GM21737 (cell line): ENCODE data around the gene SFRP2.

ENCODE experiments used
- ATAC-seq: cut with Tn5 transposase; IDR thresholded peaks from one replicate; pipeline ENCODE4 v1.9.1; 2021; ENCODE audit warnings: mild to moderate bottlenecking, moderate library complexity; ENCODE audit not compliant: unreplicated experiment

Gene SFRP2, protein sequence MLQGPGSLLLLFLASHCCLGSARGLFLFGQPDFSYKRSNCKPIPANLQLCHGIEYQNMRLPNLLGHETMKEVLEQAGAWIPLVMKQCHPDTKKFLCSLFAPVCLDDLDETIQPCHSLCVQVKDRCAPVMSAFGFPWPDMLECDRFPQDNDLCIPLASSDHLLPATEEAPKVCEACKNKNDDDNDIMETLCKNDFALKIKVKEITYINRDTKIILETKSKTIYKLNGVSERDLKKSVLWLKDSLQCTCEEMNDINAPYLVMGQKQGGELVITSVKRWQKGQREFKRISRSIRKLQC

DNA sequence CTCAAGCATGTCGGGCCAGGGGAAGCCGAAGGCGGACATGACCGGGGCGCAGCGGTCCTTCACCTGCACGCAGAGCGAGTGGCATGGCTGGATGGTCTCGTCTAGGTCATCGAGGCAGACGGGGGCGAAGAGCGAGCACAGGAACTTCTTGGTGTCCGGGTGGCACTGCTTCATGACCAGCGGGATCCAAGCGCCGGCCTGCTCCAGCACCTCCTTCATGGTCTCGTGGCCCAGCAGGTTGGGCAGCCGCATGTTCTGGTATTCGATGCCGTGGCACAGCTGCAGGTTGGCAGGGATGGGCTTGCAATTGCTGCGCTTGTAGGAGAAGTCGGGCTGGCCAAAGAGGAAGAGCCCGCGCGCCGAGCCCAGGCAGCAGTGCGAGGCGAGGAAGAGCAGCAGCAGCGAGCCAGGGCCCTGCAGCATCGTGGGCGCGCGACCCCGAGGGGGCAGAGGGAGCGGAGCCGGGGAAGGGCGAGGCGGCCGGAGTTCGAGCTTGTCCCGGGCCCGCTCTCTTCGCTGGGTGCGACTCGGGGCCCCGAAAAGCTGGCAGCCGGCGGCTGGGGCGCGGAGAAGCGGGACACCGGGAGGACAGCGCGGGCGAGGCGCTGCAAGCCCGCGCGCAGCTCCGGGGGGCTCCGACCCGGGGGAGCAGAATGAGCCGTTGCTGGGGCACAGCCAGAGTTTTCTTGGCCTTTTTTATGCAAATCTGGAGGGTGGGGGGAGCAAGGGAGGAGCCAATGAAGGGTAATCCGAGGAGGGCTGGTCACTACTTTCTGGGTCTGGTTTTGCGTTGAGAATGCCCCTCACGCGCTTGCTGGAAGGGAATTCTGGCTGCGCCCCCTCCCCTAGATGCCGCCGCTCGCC is at the start of gene SFRP2:
TSS of gene SFRP2 (minus strand) at position 671 of the 864 bp plus-strand sequence. CDS start at position 423, 248 bp downstream.
- ATAC-seq: no peak

DNA sequence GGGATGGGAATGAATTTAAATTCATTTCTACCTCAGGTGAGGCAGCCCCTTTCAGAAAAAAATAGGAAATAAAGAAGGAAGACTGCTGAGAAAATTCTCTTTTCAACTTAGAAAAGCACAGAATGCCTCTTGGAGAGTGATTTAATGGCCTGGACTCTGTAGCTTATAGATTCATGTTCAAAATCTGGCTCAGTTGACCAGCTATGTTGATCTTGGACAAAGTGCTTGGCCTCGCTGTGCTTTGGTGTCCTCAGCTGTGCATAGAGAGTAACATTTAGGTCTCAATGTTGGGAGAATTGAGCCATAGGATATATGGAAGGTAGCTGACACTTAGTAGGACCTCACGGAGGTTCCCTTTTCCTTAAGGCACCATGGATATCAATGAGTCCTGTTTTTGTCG is 49.7 kb upstream of the SFRP2 start:
- ATAC-seq: no peak

DNA sequence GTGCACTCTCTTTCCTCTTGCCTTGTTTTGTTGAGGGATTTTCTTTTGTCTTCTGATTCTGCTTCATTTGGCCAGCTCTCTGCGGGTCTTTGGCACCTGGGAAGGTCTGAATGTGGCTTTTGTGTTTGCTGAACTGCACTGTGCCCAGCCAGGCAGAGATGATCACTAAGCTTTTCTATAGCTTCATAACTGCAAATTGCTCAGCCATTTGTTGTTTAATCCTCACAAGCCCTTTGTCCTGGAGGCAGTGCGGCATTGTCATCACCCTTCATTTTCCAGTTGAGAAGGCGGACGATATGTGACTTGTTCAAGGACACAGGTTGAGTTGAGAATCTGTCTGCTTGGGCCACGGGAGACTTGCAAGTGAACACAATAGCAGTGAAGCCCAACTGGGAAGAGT is 46.0 kb upstream of the SFRP2 start:
- ATAC-seq: no peak

DNA sequence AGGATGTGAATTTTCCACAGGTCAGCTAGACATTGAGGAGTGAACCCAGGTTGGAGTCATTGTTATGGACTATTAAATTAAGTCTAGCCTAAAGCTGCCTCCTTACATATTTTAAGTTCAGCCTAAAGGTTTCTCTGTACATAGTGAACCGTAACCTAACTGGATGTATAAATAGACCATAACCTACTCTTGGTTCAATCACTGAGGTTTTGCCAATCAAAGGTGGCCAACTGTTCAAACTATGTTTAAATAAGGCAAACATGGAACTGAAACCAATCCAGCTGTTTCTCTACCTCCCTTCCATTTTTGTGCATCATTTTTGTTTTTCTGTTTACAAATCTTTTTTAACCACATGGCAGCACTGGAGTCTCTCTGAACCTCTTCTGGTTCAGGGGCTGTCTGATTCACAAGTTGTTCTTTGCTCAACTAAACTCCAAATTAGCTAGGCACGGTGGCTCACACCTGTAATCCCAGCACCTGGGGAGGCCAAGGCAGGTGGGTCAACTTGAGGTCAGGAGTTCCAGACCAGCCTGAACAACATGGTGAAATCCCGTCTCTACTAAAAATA is 43.9 kb upstream of the SFRP2 start:
- ATAC-seq: no peak

DNA sequence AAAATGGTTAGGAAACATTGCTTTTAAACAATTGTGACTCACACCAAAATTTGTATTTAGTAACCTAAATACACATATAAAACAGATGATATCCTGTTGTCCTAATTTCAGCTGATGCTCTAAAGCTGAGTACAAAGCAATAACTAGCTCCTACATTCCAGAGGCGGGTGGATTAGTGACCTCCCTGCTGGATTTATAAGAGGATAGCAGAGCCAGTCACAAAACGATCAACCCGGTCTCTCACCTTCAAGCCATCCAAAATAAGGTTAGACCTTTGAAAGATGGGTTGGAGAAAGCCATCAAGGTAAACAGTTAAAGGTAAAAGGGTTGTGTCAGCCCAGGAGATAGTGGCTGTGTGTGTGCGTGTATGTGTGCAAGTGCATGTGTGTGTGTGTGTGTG is 43.2 kb upstream of the SFRP2 start:
- no peak for ATAC-seq

DNA sequence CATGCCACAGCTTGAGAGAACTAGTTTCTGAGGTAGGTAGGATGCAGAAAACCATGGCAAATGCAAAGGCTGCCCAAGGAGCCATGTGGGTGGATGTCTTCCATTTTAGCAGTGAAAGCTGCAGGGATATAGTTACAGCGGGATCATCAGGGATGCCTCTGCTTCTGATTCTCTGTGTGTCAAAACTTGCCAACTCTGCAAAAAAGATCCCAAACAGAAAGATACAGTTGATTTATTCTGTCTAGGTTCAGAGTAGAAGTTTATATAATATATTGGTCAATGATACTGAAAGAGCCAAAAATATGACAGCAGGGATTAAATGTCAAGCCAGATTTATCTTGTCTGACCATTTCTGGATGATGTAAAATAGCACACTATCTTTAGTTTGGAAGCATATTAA is 42.4 kb upstream of the SFRP2 start:
- ATAC-seq: no peak

DNA sequence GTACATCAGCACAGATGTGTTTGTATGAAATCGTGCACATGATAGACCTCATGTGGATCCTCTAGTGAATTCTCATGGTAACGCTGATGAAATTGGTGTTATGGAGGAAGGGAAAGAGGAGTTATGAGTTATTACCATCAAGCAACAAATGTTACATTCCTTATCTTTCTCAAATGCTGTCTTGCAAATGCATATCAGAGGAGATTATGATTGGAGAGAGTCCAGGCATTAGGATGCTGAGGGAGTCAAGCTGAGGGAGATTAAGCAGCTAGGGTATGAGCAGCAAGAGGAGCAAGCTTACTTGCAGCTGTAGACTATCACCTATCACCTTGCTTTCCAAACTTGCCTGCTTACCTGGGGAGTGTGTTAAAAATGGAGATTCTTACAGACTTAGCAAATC is 36.8 kb upstream of the SFRP2 start:
- no peak for ATAC-seq

DNA sequence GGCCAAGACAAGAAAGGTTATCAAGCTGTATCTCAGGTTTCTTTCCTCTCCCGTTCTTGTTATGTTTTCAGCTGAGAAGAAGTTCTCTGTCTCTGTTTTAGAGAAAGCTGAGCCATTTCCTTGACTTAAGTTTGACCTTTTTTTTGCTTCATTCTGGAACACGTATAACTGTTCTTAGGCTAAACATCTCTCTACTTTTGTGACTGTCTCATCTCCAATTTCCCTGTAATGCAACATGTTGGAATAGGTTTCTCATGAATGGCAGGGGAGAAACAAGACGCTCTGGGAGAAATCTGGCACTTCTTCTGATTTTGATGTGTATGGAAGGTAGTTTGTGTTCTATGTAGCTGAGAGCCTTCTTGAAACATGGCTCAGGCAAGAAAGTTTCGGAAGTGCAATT is 36.2 kb upstream of the SFRP2 start:
- no peak for ATAC-seq

DNA sequence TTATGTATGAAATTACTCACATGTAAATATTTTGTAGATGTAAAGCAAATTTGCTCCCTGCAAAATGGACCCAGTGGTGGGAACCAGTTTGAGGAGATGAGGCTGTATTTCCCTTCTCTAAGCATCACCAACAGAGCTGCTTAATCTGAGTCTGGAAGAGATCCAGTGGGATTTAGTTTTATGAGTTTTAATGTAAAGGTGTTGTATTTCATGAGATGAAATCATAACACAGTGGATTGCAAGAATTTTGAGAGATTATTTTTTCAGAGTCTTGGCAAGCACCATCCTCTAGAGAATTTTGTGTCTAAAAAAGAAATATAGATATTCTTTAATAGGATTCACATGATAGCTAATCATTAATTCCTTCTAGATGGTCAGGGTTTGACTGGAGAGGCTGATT is 35.6 kb upstream of the SFRP2 start:
- ATAC-seq: no peak

DNA sequence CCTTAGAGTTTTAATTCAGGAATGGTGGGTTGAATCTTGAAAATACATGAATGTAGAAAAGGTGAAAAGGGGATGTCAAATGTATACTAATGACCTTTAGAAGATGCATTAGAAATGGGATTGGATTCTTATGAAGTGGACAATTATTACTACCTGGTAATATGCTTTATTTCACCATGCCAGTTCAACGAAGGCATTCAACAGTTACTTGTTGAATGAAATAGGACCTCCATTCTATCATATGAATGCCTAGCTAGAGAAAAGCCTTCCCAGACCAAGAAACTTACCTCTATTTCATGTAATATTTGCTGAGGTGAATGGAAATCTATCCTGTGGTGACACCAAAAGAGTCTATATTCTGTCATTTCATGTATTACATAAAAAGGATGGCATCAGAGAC is 34.6 kb upstream of the SFRP2 start:
- no peak for ATAC-seq

DNA sequence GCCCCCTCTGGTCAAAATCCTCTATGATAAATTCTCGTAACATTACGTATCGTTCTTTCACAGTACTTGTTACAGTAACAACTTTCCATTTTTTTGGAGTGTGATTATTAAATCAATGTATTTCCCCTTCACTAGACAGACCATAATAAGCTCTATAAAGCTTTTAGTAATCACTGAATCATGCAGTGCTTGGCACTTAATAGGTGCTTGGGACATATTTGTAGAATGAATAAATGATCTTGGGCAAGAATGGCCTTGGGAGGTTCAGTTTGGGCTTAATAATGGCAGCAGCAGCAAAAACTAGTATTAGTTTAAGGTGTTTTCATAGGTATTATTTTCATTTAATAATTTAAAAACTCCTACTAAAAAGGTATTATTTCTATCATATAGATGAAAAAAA is 33.4 kb upstream of the SFRP2 start:
- ATAC-seq: no peak

DNA sequence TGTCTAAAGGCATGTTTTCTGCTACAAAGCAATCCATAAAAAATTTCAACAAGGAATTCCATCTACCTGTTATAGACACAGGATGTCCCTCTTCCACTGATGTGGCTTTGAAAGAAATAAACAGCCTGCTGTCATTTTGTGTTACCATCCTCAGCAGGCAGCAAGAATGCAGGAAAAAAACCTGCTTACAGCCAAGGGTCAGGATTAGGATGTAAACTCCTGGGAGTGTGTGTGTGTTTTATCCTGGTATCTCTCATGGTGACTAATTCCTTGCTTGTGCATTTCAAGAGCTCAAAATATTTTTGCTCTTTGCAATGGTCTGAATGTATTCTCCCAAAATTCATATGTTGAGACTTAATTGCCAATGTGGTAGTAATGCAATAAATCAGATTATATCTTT is 28.6 kb upstream of the SFRP2 start:
- no peak for ATAC-seq

DNA sequence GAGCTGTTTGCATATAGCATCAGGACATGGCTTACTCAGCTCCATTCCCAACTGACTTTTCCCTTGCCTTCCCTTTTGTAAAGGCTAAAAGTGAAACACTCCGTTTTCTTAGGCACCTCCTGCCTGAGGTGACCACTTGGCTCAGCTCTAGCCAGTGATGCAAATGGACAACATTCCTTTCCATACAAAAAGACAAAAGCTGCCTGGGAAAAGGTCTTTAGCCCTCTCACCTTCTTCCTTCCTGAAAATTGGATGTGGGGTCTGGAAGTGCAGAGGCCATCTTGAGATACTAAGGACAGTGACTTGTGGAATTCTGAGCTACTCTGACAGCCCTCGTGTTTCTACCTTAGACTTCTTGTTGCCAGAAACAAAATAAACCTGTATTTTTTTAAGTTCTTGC is 27.7 kb upstream of the SFRP2 start:
- no peak for ATAC-seq

DNA sequence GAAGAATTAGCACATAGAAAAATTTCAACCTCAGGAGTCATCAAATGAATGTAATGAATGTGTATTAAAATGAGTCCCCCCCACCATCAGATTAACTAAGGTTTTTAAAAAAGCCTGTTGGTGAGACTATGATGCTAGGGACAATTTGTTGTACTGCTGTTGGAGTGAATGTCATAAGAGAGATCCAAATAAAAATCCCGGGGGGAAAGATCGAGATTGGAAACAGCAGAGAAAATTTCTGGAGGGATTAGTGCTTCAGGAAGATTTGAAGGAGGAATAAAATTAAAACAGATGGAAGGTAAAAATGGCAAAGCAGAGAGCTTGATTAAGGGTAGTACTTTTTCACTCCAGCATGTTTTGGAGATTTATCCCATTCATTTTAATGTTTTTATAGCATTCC is 25.9 kb upstream of the SFRP2 start:
- ATAC-seq: no peak

DNA sequence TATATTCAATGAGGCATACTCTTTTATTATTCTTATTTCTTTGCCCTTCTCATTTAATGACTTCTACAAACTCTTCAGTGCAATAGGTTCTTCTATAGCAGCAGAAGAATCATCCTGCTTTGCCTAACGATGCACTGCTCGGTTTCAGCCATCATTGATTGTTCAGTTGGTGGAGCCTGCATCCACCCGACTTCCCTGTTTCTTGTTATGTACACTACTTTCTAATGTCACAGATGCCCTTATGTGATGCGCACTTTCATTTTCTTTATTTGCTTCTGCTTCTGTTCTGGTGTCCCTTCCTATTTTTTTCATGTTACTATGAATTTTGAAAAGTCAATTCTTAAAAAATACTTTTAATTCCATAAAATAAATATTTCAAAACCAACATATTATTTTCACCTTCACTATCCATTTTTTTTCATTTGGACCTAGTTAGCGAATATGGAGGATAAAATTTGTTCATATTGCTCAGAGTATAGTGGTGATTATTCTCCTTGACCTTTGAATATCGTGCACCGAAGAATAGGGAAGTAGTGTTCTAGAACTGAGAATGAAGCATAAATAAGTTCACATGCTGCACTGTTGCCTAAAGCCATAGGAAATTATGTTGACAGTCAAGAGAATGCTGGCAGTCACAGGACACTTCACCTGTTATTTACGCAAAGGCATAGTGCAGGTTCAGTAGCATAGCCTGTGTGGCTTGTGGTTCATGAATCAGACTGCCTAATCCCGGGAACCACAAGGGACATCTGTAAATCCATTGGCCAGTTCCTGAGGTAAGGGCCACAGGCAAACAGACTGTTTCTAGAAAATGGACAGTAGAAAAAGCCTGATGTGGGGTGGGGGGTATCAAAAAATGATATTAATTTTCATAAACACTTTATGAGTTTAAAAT is 21.3 kb upstream of the SFRP2 start:
- no peak for ATAC-seq

DNA sequence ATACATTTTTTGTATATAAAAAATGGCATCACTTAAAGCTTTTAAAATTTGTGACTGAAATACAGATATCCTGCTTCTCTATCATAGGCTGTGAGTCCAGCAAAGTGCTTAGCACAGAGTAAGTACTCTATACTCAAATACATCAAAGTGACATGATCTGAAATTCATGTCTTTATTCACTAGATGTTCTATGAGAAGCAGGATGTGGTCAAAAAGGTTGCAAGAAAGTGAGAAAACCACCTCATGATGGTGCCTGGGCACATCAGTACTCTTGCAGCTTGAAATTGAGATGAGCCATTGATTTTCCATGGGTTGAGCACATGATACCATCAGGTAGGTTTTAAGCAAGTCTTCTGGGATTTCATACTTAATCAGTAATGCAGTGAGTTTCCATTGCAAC is 20.4 kb upstream of the SFRP2 start:
- ATAC-seq: no peak

DNA sequence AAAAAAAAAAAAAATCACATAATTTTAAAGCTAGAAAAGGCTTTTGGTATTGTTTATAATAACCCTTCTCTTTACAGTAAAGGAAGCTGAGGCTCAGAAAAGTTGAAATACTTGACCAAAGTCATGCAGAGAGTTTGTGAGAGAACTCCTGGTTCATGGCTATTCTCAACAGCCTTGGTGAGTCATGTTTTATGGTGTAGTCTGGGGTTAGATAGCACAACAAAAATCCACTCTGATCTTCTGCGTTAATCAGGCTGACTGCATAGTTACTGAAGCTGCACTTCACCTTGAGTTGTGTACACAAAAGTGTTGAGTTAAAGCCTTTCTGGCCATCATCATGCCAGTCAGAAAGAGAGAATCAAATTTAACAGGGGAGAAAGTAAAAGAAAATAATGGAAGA is 19.3 kb upstream of the SFRP2 start:
- ATAC-seq: no peak

DNA sequence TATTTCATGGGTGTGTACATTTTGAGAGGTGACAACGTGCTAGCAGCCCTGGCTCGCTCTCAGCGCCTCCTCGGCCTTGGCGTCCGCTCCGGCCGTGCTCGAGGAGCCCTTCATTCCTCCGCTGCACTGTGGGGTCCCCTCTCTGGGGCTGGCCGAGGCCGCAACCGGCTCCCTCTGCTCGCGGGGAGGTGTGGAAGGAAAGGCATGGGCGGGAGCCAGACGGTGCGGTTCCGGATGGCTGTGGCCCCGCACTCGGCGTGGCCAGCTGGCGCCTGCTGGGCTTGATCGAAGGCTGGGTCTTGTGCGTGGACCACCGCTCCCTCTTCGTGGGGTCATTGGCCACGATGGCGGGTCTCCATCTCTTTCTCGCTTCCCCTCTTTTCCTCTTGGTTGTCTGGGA is 17.2 kb upstream of the SFRP2 start:
- no peak for ATAC-seq

DNA sequence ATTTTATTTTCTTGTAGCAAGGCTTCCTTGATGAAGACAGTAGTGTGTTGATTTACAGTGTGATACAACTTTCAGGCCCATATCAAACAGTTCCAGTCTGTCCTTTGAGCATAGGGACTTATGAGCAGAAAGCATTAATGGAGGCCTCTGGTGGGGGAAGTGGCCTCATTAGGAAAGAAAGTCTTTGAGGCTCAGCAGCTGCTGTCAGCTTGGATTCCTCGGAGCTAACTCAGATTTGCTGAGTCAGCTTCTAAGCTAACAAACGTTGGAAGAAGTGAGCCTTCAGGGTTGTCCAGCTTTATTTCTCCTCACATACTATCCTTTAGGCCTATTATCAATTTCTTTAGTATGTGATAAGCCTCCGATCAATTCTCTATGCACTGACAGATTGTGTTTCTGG is 15.8 kb upstream of the SFRP2 start:
- no peak for ATAC-seq

DNA sequence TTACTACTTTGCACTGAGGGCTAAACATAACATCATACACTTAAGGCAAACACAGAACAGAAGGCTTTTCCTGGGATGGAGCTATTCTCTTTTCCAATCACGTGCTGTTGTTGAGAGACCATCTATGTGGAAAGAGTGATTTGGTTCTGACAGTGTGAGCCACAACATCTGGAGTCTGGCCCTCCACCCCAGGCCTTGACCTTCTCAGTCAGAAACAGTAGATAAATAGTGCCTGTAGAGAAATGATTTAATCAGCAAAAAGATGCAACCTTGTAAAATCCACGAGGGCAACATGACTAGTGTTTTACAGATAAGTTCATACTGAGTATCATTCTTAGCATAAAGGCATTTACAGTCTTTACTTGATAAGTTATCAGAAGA is 10.8 kb upstream of the SFRP2 start:
- ATAC-seq: no peak
